ENCODE results near the gene P2RY2. TPM values are rescaled to one million over a fixed set of nuclear protein-coding genes. Genes with fewer than 3 reads are reported as not detected.

The P2RY2 gene
- total RNA-seq, 1 experiment from 2014 or later = 1.2 TPM

GRCh38 chr11:73201249-73201648 is 16.8 kb upstream of the P2RY2 start:
- ATAC-seq = peak; percentile 23; the same call in 1 of the 2 replicates
- Mint-ChIP-seq H3K27ac (no peak overlapping the region), H3K4me1 (peaks cover 27% of the 10 kb centered on the region), H3K4me3 (no peak overlapping the region), H3K27me3 (ENCODE audit: low read depth) (no peaks in the 10 kb centered on the region; the same call in 1 of the 2 replicates), H3K36me3 (no peaks in the 10 kb centered on the region), H3K9me3 (no peaks in the 10 kb centered on the region)
- CTCF ChIA-PET = interaction anchor here (1.4 to 1.7 kb wide), 4 partner anchors 15 to 59 kb away, joined by 3 to 11 read pairs (median 4); partner anchors contain the start of gene FCHSD2
- POLR2A ChIA-PET = no interaction called here
- TF ChIP-seq, protein P1, sequence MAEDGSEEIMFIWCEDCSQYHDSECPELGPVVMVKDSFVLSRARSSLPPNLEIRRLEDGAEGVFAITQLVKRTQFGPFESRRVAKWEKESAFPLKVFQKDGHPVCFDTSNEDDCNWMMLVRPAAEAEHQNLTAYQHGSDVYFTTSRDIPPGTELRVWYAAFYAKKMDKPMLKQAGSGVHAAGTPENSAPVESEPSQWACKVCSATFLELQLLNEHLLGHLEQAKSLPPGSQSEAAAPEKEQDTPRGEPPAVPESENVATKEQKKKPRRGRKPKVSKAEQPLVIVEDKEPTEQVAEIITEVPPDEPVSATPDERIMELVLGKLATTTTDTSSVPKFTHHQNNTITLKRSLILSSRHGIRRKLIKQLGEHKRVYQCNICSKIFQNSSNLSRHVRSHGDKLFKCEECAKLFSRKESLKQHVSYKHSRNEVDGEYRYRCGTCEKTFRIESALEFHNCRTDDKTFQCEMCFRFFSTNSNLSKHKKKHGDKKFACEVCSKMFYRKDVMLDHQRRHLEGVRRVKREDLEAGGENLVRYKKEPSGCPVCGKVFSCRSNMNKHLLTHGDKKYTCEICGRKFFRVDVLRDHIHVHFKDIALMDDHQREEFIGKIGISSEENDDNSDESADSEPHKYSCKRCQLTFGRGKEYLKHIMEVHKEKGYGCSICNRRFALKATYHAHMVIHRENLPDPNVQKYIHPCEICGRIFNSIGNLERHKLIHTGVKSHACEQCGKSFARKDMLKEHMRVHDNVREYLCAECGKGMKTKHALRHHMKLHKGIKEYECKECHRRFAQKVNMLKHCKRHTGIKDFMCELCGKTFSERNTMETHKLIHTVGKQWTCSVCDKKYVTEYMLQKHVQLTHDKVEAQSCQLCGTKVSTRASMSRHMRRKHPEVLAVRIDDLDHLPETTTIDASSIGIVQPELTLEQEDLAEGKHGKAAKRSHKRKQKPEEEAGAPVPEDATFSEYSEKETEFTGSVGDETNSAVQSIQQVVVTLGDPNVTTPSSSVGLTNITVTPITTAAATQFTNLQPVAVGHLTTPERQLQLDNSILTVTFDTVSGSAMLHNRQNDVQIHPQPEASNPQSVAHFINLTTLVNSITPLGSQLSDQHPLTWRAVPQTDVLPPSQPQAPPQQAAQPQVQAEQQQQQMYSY (CRISPR knock-in tag; IDR thresholded peaks at IDR 0.05) = no peak
- TF ChIP-seq ATF1 (CRISPR knock-in tag; IDR thresholded peaks at IDR 0.05) (no peak), NFYB (CRISPR knock-in tag; conservative IDR thresholded peaks at IDR 0.05; ENCODE audit: low read depth) (no peak), ZNF425 (CRISPR knock-in tag; conservative IDR thresholded peaks at IDR 0.05) (no peak), ZNF423 (CRISPR knock-in tag; IDR thresholded peaks at IDR 0.05) (no peak), ZNF317 (CRISPR knock-in tag; IDR thresholded peaks at IDR 0.05; ENCODE audit: borderline replicate concordance, low read depth) (no peak), RELA (CRISPR knock-in tag; IDR thresholded peaks at IDR 0.05; ENCODE audit: borderline replicate concordance) (no peak)
- TF ChIP-seq, protein P2, sequence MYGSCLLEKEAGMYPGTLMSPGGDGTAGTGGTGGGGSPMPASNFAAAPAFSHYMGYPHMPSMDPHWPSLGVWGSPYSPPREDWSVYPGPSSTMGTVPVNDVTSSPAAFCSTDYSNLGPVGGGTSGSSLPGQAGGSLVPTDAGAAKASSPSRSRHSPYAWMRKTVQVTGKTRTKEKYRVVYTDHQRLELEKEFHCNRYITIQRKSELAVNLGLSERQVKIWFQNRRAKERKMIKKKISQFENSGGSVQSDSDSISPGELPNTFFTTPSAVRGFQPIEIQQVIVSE (CRISPR knock-in tag; IDR thresholded peaks at IDR 0.05; ENCODE audit: borderline replicate concordance) = no peak
- peak; percentile 10 for DNase-seq (ENCODE audit: low spot score)

DNA sequence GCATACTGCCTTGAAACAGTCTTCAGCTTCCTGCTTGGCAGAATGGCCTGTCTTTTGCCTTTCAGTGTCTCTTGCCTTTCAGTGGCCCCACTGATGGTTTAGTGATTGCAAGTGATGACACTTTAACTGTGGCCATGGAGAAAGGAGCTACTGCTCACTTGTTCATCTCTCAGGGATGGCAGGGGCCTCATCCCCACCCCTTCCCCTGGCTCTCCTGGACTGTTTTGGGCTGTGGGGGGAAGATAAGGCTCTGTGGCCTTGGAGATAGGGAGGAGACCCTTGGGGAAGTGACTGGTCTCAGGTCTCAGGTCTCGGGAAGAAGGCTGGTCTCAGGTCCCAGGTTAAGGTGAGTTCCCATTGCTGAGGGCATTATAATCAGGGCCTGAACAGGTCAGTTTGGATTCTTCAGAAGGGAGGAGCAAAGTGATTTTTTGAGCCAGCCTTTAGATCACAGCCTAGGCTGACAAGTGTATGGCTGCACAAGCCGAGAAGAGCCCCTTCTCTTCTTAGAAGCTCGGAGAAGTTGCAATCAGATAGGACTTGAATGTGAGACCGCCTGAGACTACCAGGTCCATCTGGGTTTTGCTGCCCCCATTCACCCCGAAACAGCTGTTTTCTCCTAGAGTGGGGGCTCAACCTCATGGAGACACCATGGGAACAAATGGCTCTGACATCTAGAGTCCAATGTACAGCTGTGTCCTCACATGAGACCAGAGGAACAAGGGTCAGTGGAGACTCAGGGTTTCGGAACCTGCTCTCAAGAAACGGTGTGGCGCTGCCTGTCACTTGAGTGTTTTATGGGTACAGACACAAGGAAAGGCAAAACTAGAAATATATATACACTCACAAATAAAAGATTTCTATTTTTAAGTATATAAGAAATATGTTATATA is 15.9 kb upstream of the P2RY2 start:
- ChIA-PET CTCF (interaction anchor here (1.4 to 1.7 kb wide), 3 partner anchors 15 to 59 kb away, joined by 3 to 5 read pairs (median 4); partner anchors contain the start of gene FCHSD2), POLR2A (no interaction called here)
- TF ChIP-seq TEAD1 (CRISPR knock-in tag; IDR thresholded peaks at IDR 0.05) = no peak
- no peak for TF ChIP-seq PRRX2 (CRISPR knock-in tag; IDR thresholded peaks at IDR 0.05)
- no peak for TF ChIP-seq CREM (CRISPR knock-in tag; IDR thresholded peaks at IDR 0.05)
- TF ChIP-seq SP1 (CRISPR knock-in tag; conservative IDR thresholded peaks at IDR 0.05) = no peak
- no peak for TF ChIP-seq ZBTB43 (CRISPR knock-in tag; IDR thresholded peaks at IDR 0.05)
- no peak for TF ChIP-seq SOX15 (CRISPR knock-in tag; IDR thresholded peaks at IDR 0.05)
- TF ChIP-seq, protein P3, sequence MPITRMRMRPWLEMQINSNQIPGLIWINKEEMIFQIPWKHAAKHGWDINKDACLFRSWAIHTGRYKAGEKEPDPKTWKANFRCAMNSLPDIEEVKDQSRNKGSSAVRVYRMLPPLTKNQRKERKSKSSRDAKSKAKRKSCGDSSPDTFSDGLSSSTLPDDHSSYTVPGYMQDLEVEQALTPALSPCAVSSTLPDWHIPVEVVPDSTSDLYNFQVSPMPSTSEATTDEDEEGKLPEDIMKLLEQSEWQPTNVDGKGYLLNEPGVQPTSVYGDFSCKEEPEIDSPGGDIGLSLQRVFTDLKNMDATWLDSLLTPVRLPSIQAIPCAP (CRISPR knock-in tag; IDR thresholded peaks at IDR 0.05) = no peak
- H3K9me3 Mint-ChIP-seq = no peaks in the 10 kb centered on the region
- no peak overlapping the region for H3K4me3 Mint-ChIP-seq
- no peak overlapping the region for H3K27ac Mint-ChIP-seq
- H3K36me3 Mint-ChIP-seq = no peaks in the 10 kb centered on the region
- H3K4me1 Mint-ChIP-seq = peaks cover 27% of the 10 kb centered on the region
- DNase-seq (ENCODE audit: low spot score) (peak; percentile 2), ATAC-seq (no peak)
- H3K27me3 Mint-ChIP-seq (ENCODE audit: low read depth) = no peaks in the 10 kb centered on the region; the same call in 1 of the 2 replicates

Data from WTC11 (cell line).